A549 treated with Hydrocortisone at 1 μM for 4 hours (cell line): Measurements from ENCODE around the gene ENOX1. TPM values are rescaled to one million over a fixed set of nuclear protein-coding genes. Genes with fewer than 3 reads are reported as not detected.

Experiments
- total RNA-seq: library from RNA; stranded (reverse); fragments of 200-300 nt; extraction: Qiagen RNA extraction; gene quantifications from 5 replicates; pipeline ENCODE4 v1.2.3, GENCODE V29; 2022

ENOX1 gene
- total RNA-seq: 1.9 to 2.4 TPM (median 2.1 TPM) in 5 replicates

GRCh38 chr13:43786766-43787517, at the start of gene ENOX1:
ENOX1 (minus strand) TSS chr13:43786972.

Other genes with a start within 250 kb of the ENOX1 start
- gene CCDC122, start 92.8 kb upstream of the ENOX1 start, total RNA-seq: 1.7 to 3.8 TPM (median 3.0 TPM) in 5 replicates
- gene LACC1, start 92.9 kb upstream of the ENOX1 start, total RNA-seq: 2.8 to 4.7 TPM (median 3.1 TPM) in 5 replicates